ENCODE measurements around the gene TGFBR2. TPM values are rescaled to one million over a fixed set of nuclear protein-coding genes. Genes with fewer than 3 reads are reported as not detected.
A peak's percentile ranks its signal among the peaks of the same experiment; 100 is the strongest.

The TGFBR2 gene
- total RNA-seq, 2 donors from 2014 or later, result 53.0 to 69.6 TPM

DNA sequence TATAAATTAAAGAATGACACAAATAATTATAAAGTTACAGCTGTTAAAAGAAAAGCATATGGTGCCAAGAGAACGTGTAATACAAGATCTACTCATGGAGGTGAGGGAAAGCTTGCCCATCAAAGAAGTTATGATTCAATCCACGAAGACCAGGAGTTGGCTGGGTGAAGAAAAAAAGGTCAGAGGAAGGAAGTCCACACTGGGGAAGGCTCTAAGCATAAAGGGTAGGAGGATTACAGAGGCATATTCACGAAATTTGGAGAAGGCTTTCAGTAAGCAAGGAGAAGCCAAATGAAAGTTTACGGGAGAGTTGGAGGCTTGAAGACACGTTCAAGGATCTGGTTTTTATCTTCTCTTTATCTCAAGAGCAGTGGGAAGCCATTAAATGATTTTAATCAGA, 1.8 kb upstream of the TGFBR2 start:
- intact Hi-C loops (cut with DNase I), result loop anchor here (10.0 kb wide), 3 partner anchors 90 to 490 kb away; no protein-coding TSS in a partner anchor

DNA sequence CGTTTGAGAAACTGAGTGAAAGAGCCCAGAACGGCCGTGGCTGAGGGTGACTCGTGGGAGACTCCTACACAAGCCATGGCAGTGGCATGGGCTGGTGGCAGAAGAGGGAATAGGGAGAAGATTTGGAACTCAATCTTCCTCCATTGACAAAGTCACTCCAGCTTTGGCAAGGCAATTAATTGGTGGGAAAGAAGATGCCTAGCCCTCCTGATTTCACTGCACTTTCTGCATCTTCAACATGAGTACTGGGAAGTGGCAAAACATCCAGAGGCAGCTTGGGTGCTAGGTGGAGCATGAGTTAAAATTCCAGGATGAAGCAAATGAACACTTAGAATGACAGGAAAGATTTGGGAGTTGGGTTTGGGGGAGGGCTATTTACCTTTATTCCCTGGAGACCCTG, 1.4 kb upstream of the TGFBR2 start:
- DNase-seq (ENCODE audit: low spot score), result no peak
- 70% methylated on average over 4 of the region's 4 CpGs for WGBS
- TF ChIP-seq POLR2A (IDR thresholded peaks at IDR 0.05) (no peak), POLR2AphosphoS5 (IDR thresholded peaks at IDR 0.05) (no peak)
- TF ChIP-seq, protein P1, sequence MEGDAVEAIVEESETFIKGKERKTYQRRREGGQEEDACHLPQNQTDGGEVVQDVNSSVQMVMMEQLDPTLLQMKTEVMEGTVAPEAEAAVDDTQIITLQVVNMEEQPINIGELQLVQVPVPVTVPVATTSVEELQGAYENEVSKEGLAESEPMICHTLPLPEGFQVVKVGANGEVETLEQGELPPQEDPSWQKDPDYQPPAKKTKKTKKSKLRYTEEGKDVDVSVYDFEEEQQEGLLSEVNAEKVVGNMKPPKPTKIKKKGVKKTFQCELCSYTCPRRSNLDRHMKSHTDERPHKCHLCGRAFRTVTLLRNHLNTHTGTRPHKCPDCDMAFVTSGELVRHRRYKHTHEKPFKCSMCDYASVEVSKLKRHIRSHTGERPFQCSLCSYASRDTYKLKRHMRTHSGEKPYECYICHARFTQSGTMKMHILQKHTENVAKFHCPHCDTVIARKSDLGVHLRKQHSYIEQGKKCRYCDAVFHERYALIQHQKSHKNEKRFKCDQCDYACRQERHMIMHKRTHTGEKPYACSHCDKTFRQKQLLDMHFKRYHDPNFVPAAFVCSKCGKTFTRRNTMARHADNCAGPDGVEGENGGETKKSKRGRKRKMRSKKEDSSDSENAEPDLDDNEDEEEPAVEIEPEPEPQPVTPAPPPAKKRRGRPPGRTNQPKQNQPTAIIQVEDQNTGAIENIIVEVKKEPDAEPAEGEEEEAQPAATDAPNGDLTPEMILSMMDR (IDR thresholded peaks at IDR 0.05), result no peak
- H3K4me1 ChIP-seq (replicated peaks), result no peaks in the 10 kb centered on the region
- H3K36me3 ChIP-seq, result no peaks in the 10 kb centered on the region
- no peaks in the 10 kb centered on the region for H3K9me3 ChIP-seq
- H3K4me3 ChIP-seq, result no peak overlapping the region
- H3K27ac ChIP-seq, result no peak overlapping the region
- no peaks in the 10 kb centered on the region for H3K27me3 ChIP-seq (replicated peaks; ENCODE audit: insufficient read depth)
- intact Hi-C loops (cut with DNase I), result loop anchor here (5.0 to 10.0 kb wide), 4 partner anchors 90 to 490 kb away; no protein-coding TSS in a partner anchor

More for the DNA sequence above, 1.8 kb upstream of the TGFBR2 start:
- Histone ChIP-seq H3K27me3 (replicated peaks; ENCODE audit: insufficient read depth) (no peaks in the 10 kb centered on the region), H3K27ac (no peak overlapping the region), H3K9me3 (no peaks in the 10 kb centered on the region), H3K36me3 (no peaks in the 10 kb centered on the region), H3K4me3 (no peak overlapping the region), H3K4me1 (replicated peaks) (no peaks in the 10 kb centered on the region)
- 83% methylated on average over 5 of the region's 5 CpGs for WGBS
- DNase-seq (ENCODE audit: low spot score), result no peak
- TF ChIP-seq POLR2A (IDR thresholded peaks at IDR 0.05), result no peak
- no peak for TF ChIP-seq POLR2AphosphoS5 (IDR thresholded peaks at IDR 0.05)
- TF ChIP-seq, protein P1 (IDR thresholded peaks at IDR 0.05), result no peak

DNA sequence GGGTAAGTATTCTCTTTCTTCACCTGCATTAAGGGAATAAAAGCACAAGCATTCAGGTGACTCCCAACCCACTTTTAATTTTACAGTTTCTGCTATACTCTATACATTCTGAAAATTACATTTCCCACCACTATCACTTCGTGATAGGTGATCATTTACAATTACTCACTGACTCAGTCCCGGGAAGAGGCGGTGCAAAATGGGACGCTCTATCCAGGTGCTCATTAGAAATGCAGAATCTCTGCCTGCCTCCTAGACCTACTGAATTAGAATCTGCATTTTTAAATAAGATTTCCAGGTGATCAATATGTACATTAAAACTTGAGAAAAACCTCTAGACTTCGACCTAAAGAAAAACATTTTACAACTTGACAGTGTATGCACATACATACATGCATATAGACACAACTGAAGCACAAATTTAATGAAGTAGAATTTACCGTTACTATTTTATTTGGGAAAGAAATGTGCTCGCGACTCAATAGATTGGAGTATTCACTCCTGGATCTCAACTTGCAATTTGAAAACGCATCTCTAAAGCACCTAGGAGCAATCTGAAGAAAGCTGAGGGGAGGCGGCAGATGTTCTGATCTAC, 598 bp upstream of the TGFBR2 start:
- 15% methylated on average over 10 of the region's 10 CpGs for WGBS
- intact Hi-C loops (cut with DNase I), result loop anchor here (5.0 to 10.0 kb wide), 4 partner anchors 91 to 491 kb away; no protein-coding TSS in a partner anchor
- H3K27ac ChIP-seq, result peak overlapping the region; percentile 91 to 92
- H3K9me3 ChIP-seq, result no peaks in the 10 kb centered on the region
- peak overlapping the region; percentile 90 to 98 for H3K4me3 ChIP-seq
- no peak for DNase-seq (ENCODE audit: low spot score)
- no peaks in the 10 kb centered on the region for H3K36me3 ChIP-seq
- H3K27me3 ChIP-seq (replicated peaks; ENCODE audit: insufficient read depth), result no peaks in the 10 kb centered on the region
- TF ChIP-seq POLR2AphosphoS5 (IDR thresholded peaks at IDR 0.05) (no peak), POLR2A (IDR thresholded peaks at IDR 0.05) (no peak)
- TF ChIP-seq, protein P1 (IDR thresholded peaks at IDR 0.05), result no peak
- no peaks in the 10 kb centered on the region for H3K4me1 ChIP-seq (replicated peaks)

DNA sequence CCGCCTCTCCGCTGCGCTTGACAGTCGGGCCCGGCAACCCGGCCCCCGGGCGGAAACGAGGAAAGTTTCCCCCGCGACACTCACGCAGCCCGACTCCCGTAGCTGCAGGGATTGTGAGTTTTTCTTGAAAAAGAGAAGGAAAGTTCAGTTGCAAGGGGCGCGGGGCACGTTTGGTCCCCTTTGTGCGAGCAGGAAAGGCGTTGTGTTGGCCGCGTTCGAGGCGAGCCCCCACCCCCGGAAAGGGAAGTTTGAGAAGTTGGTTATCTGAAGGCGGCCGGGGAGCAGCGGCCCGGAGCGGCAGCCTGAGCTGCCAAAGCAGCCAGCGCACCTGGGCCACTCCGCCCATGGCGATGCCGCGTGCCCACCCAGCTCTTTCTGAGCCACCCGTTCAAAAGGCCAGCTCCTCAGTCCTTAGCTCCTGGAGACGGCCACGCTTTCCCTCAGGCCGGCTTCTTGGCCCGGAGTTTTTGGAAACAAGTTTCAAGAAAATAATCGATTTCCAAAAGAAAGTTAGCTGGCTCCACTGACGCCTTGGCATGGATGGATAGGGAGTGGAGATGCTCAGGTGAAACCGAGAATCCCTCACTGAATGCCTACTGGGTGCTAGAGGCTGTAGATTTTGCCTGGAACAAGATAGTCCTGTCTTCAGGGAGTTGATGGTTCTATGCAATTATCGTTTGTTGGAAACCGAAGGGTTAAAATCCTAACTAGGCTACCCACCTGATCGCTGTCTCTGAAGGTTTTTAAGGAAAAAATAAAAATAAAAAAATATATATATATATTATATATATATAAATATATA, 832 bp downstream of the TGFBR2 start:
- H3K4me1 ChIP-seq (replicated peaks), result no peaks in the 10 kb centered on the region
- intact Hi-C loops (cut with DNase I), result loop anchor here (5.0 to 10.0 kb wide), 4 partner anchors 92 to 492 kb away; no protein-coding TSS in a partner anchor
- no peaks in the 10 kb centered on the region for H3K36me3 ChIP-seq
- no peaks in the 10 kb centered on the region for H3K9me3 ChIP-seq
- TF ChIP-seq POLR2AphosphoS5 (IDR thresholded peaks at IDR 0.05), result peak; percentile 68
- peak; percentile 33 for TF ChIP-seq POLR2A (IDR thresholded peaks at IDR 0.05)
- TF ChIP-seq, protein P1 (IDR thresholded peaks at IDR 0.05), result no peak
- 3% methylated on average over 45 of the region's 45 CpGs for WGBS
- H3K4me3 ChIP-seq, result peak overlapping the region; percentile 90 to 98
- H3K27me3 ChIP-seq (replicated peaks; ENCODE audit: insufficient read depth), result no peaks in the 10 kb centered on the region
- peak; percentile 69 for DNase-seq (ENCODE audit: low spot score)
- peak overlapping the region; percentile 91 to 92 for H3K27ac ChIP-seq

Measured in prostate gland (tissue), 2 donors.